C1 segment of cervical spinal cord (tissue), 14 donors: ENCODE measurements around the gene DCDC2C.

ENCODE experiments used
- DNase-seq, 14 donors: peaks; one replicate each; lab custom pipeline; 2025; lab: John Stamatoyannopoulos, UW

DCDC2C gene

GRCh38 chr2:3885629-3886628 lies 182.6 kb downstream of the DCDC2C start:
- DNase-seq: no peak

GRCh38 chr2:3895021-3895420 lies 191.6 kb downstream of the DCDC2C start:
- DNase-seq: no peak
